ENCODE measurements around the gene GAREM1.
"Not testable (repeated sequence)": the region's sequence is repeated elsewhere in the genome, so short reads cannot be mapped to it uniquely, and the experiment has no call there.

GAREM1 gene

DNA sequence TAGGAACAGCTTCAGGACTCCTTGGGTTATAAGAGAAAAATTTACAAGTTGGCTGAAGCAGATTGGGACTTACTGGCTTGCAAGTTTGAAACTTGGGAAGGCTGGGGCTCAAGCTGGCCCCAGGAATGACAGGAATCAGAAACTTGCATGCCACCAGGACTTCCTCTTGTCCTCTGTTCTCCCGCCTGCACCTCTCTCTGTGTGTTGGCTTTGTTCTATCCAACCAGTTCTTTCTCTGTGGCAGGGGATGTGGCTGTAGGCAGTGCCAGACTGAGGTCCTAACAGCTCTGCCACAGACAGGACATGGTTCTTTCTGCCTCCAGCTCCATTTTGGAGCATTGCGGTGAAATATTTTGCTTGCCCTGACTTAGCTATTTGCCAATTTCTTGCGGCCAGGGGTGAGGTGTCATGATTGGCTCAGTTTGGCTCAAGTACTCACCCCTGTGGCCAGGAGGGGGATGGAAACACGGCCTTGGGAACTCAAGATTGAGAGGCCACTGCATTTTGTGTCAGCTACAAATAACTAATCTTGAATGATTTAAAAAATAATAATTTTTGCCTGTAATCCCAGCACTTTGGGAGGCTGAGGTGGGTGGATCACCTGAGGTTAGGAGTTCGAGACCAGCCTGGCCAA is 231.9 kb downstream of the GAREM1 start:
- no peaks in the 10 kb centered on the region for H3K36me3 Mint-ChIP-seq
- H3K4me3 Mint-ChIP-seq = no peak overlapping the region
- H3K27me3 Mint-ChIP-seq = peaks cover 14% of the 10 kb centered on the region
- H3K9me3 Mint-ChIP-seq = no peaks in the 10 kb centered on the region
- no peaks in the 10 kb centered on the region for H3K4me1 Mint-ChIP-seq
- H3K27ac Mint-ChIP-seq = no peak overlapping the region

DNA sequence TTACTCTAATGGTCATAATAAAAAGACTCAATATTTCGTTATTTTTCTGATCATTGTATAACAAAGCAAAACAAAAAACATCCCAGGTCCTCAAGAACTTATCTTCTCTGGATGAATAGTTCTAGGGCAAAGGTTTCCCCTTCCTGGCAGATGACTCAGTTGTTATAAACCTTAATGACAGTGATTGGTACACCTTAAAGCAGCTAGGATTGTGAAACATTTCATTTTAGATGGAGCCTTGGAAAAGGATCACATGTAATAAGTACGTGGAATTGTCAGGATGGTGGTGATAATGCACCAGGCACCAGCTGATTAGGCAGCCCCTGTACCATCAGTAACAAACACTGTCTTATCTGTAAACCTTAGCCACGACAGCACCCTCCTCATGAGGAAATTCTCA is 233.6 kb downstream of the GAREM1 start:
- H3K27ac Mint-ChIP-seq = no peak overlapping the region
- H3K27me3 Mint-ChIP-seq = peaks cover 14% of the 10 kb centered on the region
- H3K9me3 Mint-ChIP-seq = no peaks in the 10 kb centered on the region
- no peaks in the 10 kb centered on the region for H3K4me1 Mint-ChIP-seq
- H3K36me3 Mint-ChIP-seq = no peaks in the 10 kb centered on the region
- no peak overlapping the region for H3K4me3 Mint-ChIP-seq

DNA sequence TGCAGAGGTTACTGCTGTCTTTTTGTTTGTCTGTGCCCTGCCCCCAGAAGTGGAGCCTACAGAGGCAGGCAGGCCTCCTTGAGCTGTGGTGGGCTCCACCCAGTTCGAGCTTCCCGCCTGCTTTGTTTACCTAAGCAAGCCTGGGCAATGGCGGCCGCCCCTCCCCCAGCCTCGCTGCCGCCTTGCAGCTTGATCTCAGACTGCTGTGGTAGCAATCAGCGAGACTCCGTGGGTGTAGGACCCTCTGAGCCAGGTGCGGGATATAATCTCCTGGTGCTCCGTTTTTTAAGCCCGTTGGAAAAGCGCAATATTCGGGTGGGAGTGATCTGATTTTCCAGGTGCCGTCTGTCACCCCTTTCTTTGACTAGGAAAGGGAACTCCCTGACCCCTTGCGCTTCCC is 237.3 kb downstream of the GAREM1 start:
- not testable (repeated sequence) for H3K4me1 Mint-ChIP-seq, H3K9me3 Mint-ChIP-seq, H3K27ac Mint-ChIP-seq, H3K4me3 Mint-ChIP-seq, H3K36me3 Mint-ChIP-seq
- peaks cover 11% of the 10 kb centered on the region for H3K27me3 Mint-ChIP-seq

DNA sequence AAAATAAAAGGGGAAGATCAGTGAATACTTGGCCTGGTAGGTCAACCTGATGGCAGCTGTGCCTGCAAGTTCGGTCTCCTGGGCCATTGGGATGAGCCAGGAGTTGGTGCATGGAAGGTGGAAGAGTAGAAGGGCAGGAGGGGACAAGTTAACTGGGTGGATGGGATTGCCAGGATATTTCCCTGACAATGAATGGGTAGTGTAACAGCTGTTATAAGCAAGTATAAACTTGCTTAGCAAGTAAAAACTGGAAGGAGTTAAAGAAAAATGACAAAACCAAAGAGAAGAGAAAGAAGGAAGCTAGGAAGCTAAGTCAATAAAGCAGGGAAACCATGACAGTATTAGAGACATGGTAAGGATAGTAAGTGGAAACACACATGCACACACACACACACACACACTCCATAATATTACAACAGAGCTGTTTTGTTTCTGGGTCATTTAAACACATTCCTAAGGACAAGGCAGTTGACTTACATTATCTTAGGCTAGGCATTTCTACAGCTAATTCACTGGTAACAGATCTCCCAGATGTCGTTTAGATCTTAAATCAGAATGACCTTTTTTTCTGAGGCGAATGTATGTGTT is 251.2 kb downstream of the GAREM1 start:
- Mint-ChIP-seq H3K4me3 (no peak overlapping the region), H3K4me1 (no peaks in the 10 kb centered on the region), H3K9me3 (no peaks in the 10 kb centered on the region), H3K36me3 (no peaks in the 10 kb centered on the region), H3K27ac (no peak overlapping the region), H3K27me3 (no peaks in the 10 kb centered on the region)

DNA sequence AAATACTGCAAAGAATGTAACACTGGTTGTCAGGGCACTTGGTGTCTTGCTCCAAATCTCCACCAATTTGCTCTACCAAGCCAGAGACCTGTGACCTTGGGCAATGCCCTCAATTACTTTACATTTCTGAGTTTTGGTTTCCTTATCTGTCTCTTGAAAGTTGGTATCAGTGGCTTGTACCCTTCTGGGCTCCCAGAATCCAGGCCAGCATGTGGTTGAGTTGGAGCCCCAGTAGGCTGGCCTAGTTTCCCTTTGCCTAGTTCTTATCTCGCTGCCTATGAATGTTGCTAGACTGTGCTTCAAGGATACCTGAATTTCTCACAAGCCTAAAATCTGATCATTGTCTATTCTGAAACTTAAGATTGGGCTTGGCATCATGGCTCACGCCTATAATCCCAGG is 254.3 kb downstream of the GAREM1 start:
- Mint-ChIP-seq H3K27ac (no peak overlapping the region), H3K4me1 (no peaks in the 10 kb centered on the region), H3K36me3 (no peaks in the 10 kb centered on the region), H3K4me3 (no peak overlapping the region), H3K9me3 (no peaks in the 10 kb centered on the region), H3K27me3 (no peaks in the 10 kb centered on the region)

DNA sequence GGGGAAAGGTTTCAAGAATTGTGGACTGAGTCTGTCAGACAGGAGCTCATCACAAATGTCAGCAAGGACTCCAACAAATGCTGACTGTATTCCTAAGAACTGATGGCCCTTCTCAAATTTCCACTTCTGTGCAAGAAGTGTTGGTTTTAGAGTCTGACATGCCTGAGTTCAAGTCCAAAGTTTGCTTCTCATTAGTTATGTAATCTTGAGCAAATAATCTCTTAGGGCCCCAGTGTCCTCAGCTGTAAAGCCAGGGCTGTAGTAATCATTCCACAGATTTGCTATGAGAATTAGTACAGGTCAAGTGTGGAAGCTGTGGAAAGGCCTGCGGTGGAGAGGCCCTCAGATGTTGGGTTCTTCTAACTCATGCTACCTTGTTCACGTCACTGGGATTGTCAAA is 257.0 kb downstream of the GAREM1 start:
- H3K4me1 Mint-ChIP-seq = no peaks in the 10 kb centered on the region
- no peaks in the 10 kb centered on the region for H3K27me3 Mint-ChIP-seq
- no peaks in the 10 kb centered on the region for H3K9me3 Mint-ChIP-seq
- H3K36me3 Mint-ChIP-seq = no peaks in the 10 kb centered on the region
- no peak overlapping the region for H3K4me3 Mint-ChIP-seq
- H3K27ac Mint-ChIP-seq = no peak overlapping the region

Measured in activated naive CD4-positive, alpha-beta T cell treated with anti-CD3 and anti-CD28 coated beads, Interleukin-2, amount 50 U/mL, for 24 hours (primary cell).